ENCODE data around the gene THBD.
"Not testable (repeated sequence)": the region's sequence is repeated elsewhere in the genome, so short reads cannot be mapped to it uniquely, and the experiment has no call there.

The THBD gene

DNA sequence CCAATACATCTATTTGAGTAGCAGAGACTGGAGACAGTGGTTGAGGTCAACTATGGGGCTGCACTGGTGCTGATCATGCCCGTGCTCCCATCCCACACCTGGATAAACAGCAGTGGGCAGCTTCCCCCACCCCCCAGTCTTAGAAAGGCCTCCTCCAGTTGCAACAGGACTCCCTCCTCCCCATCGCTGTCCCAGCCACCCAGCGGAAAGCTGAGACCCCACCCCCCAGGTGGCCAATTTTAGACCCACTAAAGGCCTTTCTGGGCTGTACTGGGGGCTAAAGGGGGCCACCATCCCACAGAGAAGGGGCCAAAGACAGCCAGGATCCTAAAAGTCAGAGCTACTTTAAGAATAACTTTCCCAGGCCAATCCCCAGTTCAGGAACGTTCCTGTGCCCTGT lies 15.6 kb downstream of the THBD start:
- DNase-seq: no peak

DNA sequence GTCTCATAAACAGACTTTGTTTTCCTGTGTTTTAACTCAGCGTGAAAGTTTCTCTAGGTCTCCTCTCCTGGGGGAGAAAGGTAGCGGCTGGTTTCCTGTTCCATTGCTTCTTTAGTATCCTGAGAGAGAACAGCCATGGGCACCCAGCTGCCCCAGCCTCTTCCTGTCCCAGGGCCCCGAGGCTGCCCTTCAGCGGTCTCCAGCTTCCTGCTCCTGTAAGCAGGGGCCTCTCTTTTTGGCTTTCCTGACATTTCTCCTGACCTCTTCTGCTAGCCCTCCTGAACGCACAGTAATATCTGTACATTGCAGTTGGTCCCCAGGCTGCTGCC lies 16.8 kb downstream of the THBD start:
- no peak for DNase-seq

DNA sequence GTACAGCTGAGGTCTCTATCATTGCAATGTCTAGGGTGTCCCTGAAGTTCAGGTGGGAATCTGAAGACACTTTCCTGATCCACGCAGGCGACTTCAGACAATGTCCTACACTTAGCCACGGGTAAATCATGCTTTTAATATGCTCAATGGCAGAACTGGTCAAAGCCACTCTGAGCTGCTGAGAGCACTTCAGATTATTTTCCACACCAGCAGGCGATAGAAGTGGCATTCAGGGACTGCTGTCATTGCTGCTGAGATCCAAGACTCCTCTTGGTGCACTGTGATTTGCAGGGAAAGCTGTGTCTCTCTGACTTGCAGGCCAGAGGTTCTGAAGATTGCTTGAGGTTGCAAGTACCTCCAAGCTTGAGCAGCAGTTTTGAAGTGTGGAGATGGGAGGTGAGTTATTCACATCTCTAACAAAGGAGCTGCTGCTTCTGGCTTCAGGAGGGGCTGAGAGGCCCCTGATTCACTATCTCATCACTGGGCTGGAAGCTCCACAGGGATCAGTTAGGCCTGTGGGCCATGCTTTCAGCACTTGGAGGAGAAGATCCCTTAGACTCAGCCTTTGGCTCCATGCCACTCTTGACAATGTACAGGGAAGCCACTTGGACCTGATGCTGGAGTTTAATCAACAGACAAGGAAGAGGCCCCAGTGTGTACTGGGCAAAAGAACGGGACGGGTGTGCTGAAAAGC lies 17.3 kb downstream of the THBD start:
- DNase-seq: no peak

DNA sequence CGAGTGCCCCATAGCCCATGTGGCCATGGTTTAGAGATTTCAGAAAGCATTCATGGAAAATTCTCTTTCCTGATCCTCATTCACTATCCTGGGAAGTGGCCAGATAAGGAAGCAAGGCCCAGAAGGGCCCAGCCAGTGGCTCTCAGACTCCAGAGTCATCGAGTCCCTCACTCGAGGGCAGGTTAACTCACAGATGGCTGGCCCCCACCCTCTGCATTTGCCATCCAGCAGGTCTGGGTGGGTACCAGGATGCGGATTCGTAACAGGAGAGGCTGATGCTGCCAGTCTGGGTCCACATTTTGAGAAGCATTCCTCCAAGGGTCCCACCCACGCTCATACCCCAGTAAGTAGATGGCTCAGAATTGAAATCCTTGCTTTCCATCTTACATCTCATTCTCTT lies 18.1 kb downstream of the THBD start:
- DNase-seq: no peak

DNA sequence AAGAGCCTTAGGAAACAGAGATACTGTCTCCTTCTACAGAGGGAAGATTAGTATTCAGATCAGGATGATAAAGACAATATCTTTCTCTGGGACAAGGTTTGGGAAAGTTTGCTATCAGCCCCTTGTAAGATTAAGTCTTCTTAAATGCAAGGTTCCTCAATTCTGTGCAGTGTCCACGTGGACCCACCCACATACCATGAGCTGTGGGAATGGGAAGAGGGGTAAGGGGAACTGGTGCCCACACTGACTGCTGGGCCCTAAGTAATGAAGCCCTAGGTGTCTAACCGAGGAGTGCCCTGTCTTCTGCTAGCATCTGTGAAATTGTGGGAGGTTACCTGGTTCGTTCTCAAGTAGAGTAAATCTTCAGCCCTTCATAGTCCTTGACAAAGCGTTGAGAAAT lies 20.1 kb downstream of the THBD start:
- DNase-seq: no peak

DNA sequence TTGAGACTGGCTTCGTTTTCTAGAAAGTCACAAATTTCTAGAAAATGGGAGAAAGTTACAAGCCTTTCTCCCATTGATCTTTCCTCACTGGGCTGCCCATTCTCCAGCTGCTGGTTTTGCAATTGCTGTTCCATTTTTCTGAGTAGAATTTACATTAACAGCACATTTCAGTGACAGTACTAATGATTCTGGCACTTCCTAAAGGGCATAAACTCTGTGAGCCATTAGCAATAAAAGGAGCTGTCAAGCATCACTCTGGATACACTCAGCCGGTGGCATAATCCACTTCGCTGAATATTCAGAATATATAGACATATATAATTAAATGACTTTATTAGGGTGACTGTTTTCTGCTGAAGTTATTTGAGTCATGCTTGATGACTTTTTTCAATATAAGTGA lies 21.1 kb downstream of the THBD start:
- DNase-seq: no peak

DNA sequence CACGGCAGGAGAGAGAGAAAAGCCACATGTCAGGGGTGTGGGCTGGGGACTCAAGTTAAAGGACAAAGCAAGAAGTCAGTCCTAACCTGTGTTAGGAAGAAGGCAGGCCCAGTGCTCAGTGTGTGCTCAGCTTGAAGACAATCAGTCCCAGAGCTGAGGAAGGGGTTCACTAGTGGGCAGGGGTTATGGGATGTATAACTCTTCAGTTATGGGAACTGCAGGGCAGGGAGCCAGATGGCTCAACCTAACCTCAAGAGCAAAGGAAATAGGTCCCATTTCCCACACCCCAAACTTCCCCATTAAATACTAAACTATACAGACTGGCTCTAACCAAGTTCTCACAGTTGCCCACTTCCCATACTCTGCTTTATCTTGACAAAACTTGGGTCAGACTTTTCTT lies 21.8 kb downstream of the THBD start:
- no peak for DNase-seq

DNA sequence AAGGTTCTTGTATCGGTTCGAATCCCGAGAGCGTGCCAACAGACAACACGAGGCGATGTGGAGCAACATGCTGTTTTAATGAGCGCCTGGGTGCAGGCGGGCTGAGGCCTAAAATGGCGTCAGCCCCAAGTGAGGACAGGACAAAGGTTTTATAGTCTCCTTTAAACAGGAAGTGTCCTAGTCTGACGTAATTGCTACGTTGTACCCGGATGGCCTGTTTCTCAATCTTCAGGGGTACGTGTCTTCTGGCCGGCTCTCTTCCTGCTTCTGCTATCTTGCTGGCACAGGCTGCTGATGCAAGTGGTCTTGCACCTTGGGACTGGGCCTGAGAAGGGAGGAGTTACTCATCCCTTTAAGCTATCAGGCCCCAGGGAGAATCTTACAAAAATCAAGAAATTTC lies 24.0 kb downstream of the THBD start:
- DNase-seq: not testable (repeated sequence)

DNA sequence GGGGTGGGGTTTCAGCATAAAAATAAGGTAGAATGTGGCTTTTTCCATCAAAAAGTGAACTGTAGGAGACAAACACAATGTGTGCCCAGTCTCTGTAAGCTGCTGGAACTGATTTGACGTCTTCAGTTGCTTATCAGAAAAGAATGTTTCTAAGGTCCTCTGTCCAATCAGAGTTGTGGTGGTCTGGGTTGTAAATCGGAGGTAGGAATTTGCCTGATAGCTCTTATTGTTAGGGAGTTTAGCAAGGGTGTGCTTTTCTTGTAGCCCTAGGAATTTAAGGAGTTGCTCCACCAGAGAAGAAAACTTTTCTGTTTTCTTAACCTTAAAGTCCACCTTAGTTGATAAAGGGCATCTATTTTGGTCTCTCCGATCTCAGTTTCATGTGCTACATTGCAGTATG lies 24.8 kb downstream of the THBD start:
- no peak for DNase-seq

DNA sequence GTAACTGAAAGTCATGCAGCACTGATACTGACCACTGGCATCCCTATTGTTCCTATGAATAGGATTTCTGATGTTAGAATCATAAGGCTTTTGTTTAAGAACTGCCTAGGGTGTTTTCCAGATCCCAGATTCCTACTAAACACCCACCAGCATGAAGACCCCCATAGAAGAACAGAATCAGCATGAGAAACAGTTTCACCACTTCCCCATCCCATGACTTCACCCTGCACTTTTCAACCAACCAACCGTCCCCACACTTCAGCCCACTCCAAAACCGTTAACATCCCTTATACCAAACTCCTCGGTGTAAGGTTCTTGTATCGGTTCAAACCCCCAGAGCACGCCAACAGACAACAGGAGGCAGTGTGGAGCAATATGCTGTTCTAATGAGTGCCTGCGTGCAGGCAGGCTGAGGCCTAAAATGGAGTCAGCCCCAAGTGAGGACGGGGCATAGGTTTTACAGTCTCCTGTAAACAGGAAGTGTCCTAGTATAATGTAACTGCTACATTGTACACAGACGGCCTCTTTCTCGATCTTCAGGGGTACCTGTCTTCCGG lies 25.8 kb downstream of the THBD start:
- DNase-seq: no peak

DNA sequence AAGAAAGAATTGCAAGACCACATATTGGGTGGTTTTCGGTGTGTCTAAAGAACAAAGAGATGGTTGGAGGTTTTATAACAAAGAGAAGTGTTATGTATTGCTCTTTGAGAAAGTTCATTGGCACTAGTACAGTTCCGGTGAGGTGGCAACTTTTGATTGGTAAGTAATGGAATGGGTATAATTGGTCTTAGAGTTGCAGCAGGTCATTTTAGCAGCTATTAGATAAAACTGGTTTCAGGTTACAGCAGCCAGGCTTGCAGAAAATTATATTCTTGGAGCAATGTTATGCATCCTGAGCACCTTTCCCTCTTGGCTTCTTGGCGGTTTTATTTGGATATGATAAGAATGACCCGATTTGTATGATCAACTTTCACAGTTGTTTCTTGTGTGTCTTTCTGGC lies 26.6 kb downstream of the THBD start:
- DNase-seq: no peak

DNA sequence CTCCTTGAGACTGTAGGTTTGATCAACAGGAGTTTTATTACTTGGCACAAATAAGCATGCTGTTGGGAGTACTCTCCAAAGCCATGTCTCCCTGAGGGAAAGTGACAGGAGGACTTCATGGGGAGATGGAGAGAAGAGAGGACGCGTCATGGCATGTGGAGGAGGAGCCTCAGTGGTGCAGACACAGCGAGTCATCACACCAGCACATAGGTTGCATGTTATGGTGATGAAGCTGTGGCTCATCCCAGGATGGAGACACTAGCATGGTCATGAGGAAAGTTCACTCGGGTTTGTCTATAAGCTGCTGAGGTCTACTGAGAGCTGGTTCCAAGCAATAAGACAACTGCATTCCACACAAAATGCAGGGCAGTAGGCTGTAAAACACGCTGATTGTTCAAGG lies 27.5 kb downstream of the THBD start:
- DNase-seq: no peak

DNA sequence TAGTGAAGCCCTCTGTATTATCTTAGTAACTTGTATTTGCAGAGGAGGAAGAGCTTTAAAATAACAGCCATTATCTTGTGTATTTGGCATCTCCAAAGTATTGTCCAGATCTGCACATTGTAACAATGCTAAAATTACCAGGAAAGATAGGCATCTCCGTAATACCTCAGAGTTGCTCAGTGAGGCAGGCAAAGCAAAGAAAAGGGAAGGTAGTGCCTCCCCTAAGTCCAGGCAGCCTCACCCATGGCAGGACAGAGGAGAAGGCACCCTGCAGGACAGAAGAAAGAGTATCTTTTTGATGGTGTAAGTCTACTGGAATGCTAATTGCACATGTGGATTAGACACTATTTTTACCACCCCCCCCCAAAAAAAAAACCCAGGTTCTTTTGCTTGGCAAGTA lies 27.9 kb downstream of the THBD start:
- DNase-seq: no peak

DNA sequence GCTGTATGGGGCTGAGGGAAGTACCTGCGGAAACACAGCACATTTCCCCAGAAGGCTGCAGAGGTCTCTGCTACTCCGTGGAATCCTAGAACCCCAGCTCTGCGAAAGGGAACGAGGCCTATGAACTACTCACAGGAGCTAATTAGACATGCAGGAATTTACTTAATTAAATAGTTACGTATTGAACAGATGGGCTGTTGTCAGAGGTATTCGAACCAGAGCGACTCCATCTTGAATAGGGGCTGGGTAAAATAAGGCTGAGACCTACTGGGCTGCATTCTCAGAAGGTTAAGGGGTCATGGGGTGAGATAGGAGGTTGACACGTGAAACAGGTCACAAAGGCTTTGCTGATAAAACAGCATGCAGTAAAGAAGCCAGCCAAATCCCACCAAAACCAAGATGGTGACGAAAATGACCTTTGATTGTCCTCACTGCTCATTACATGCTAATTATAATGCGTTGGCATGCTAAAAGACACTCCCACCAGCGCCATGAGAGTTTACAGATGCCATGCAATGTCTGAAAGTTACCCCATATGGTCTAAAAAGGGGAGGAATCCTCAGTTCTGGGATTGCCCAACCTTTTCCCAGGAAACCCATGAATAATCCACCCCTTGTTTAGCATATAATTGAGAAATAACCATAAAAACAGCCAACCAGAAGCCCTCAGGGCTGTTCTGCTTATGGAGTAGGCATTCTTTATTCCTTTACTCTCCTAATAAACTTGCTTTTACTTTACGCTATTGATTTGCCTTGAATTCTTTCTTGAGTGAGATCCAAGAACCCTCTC lies 29.0 kb downstream of the THBD start:
- DNase-seq: no peak

DNA sequence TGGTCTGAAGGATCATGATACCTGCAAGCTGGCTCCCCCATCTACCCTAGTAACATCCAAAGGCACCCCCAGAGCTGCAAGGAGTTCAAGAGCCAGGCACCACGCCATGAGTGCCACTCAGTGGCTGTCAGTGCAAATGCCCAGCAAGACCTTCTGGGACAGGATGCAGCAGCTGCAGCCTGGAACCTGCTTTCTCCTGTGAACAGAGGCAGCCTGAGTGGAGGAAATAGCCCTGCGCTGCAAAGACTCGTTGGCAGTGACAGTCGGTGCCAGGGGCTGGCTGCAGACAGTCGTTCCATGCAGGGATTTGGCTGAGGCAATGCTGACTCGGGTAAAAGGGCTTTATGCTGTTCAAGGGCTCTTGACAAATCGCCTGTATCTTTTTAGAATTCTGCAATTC lies 30.1 kb downstream of the THBD start:
- no peak for DNase-seq

DNA sequence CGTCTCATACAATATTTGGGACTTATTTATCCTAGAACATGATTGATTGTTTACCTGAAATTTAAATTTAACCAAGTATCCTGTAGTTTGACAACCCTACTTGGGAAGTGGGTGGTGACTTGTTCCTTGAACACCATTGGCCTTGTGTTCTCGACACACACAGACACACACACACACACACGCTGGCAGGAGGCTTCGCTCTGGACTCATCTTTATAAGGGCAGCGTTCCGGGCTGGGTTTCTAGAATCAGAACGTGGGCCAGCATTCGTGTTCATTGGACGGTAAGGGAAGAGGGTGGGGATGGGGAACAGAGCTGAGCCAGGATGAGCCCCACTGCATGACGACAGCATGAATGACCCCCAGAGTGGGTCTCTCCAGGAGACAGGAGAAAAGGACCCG lies 30.5 kb downstream of the THBD start:
- no peak for DNase-seq

DNA sequence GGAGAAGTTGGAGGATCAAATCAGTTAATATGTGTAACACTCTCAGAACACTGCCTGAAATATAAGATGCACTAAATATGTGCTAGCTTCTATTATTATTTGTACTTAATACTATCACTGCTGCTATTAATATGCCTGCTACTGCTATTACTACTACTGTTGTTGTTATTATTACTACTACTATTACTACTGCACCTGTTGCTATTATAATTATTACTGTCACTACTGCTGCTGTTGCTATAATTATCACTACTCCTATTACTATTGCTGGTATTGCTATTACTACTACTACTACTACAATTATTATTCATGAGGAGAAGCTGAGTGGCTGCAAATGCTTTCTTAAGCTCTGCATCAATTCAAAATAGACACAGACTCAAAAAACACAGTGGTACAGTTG lies 31.0 kb downstream of the THBD start:
- DNase-seq: no peak

DNA sequence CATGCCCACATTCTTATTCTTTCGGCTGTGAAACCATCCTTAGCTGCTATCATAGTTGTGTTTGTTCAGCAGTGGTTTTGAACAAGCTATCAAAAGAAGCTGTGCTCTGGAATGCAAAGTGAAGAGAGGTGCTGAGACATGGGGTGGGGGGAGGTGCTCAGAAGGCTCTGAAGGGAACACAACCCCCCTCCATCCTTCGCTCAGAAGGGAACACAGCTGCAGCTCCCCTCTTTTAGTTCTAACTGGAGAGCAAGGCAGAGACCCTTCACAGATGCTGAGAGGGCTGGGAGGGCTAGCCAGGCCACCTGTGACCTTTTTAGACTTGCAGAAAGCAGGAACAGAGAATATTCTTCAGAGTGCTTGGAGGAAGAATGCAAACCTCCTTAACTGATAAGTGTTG lies 32.0 kb downstream of the THBD start:
- DNase-seq: no peak

DNA sequence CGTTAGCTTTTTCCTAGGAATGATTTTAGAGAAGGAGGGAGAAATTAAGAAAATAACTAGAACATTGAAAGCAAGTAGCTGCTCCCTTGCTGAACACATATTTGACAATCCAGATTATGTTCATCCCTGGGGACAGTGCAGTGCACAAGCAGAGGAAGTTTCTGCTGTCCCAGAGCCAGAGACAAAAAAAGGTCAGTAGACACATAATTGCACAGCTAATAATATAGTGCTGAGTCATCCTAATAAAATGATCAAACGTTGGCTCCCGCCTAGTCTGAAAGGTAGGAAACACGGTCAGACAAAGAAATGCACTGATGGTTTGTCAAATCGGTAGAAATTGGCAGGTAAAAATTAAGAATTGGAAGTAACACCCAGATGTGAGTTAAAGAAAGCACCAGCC lies 36.0 kb downstream of the THBD start:
- no peak for DNase-seq

DNA sequence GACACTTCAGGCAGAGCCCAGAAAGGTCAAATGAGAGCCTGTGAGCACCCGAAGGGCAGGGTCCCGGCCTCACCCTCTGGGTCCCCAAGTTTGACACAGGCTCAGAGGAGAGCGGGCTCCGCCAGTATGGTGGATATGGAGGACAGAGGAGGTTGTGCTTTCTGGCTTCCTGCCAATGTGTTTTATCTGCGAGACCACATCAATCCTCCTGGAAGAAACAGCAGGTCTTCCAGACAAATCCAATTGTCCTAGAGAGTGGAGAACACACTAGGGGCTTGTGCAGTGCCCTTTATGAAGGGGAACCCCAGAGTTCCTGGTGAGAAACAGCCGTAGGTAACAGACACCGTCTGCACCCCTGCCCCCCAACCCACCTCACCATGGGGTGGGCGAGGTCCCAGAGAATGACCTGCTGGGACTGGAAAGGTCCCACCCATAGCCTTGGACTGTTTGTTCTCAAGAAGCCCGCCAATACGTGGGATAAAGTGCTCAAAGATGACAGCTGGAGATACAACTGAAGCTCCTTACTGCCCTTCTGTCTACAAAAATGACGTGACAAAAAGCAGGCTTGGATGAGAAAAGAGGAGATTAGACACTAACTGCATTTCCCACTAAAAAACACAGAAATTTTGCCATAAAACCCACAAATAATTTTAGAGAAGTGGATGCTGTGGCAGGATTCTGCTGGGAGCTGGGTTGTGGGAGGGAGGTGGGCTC lies 38.3 kb downstream of the THBD start:
- no peak for DNase-seq

DNA sequence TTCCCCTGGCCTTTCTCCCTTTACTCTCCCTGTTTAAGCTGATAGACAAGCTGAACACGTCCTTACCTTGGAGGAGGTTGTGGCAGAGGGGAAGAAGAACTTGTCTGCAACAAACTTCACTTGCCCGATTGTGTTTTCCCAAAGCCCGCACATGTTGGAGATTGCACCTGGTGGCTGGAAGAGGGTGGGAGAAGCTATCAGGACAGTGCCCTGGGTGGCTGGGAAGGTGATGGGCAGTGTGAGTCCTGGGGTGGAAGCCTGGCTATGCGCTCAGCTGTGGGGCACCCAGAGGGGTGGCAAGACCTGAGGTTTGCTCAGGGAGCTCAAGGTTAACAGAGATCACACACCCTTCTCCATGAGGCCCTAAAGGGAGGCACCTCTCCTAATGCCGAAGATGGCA lies 39.4 kb downstream of the THBD start:
- DNase-seq: no peak

DNA sequence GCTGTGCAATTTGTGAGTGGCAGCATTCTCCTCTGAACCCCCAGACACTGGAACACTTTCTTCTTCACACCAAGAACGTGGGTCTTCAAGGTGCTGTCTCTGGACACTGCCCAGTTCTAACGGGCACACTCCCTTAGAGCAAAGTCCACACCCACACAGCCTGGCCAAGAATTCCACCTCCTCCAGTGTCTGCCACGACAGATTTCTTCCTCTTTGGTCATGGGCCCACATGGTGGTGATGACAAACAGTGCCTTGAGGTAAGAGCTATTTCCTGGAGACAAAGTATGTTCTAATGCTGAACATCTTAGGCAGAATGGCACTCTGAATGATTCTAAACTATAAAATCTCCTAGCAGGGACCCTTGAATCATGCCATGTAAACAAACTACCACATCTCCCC lies 39.8 kb downstream of the THBD start:
- DNase-seq: no peak

DNA sequence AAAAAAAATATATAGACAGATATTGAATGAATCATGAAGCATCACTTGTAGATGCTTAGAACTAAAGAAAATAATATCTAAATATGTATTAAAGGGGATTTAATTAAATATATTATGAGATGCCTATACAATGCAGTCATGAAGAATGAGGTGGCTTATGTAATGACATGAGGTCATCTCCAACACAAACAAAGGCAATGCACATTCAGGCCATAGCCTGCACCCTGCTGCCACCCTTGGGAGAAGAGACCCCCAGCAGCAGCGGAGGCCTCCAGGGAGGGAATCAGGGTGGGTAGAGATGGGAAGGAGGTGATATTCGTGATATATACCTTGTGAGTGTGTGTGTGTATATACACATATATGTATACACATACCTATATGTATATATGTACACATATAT lies 40.8 kb downstream of the THBD start:
- DNase-seq: no peak
